A673 (cell line): ENCODE measurements around the gene ZNF18.

Experiments used
- CTCF ChIP-seq: fragments of 300-800, 200-600 bp; sonication (generic); conservative IDR thresholded peaks from 2 replicates; pipeline ENCODE4 v1.5.1; 2017; ENCODE audit warnings: low read depth, mild to moderate bottlenecking, antibody characterized with exemption, low read length, moderate library complexity, mixed read lengths
- EZH2 ChIP-seq: fragments of 200-600 bp; sonication (generic); IDR thresholded peaks from 2 replicates; pipeline ENCODE4 v1.6.1; 2017; ENCODE audit warnings: borderline replicate concordance, low read depth, mild to moderate bottlenecking, mixed read lengths, antibody characterized with exemption, low read length; ENCODE audit not compliant: poor library complexity, severe bottlenecking

- TF ChIP-seq CTCF (no peak), EZH2 (no peak)
These were observed 46.3 kb downstream of the ZNF18 start for GRCh38 chr17:11950771-11951519.
